Lower lobe of right lung (tissue), 2 donors: ENCODE data around the gene AP4M1. TPM values are rescaled to one million over a fixed set of nuclear protein-coding genes. Genes with fewer than 3 reads are reported as not detected.

ENCODE experiments used
- ATAC-seq, 2 donors: fragments of 200-7000 bp; cut with Tn5 transposase; one replicate each; pipeline ENCODE4 v1.9.1; 2020 to 2022; ENCODE audit warnings: mild to moderate bottlenecking in 2 of 2, moderate library complexity in 2 of 2
- DNase-seq: peaks from one replicate; pipeline ENCODE4 v3.0.0-alpha.2; 2020
- H3K27ac ChIP-seq: fragments of 200-600 bp; one replicate; pipeline ENCODE4 v1.8.0; 2022
- H3K27me3 ChIP-seq: fragments of 200-600 bp; one replicate; pipeline ENCODE4 v1.8.0; 2022; ENCODE audit warnings: low read depth
- H3K36me3 ChIP-seq: fragments of 200-600 bp; one replicate; pipeline ENCODE4 v1.8.0; 2022; ENCODE audit warnings: mild to moderate bottlenecking
- H3K4me1 ChIP-seq: fragments of 200-600 bp; one replicate; pipeline ENCODE4 v1.8.0; 2022
- H3K4me3 ChIP-seq: fragments of 200-600 bp; one replicate; pipeline ENCODE4 v1.8.0; 2022; ENCODE audit warnings: mild to moderate bottlenecking
- H3K9me3 ChIP-seq: fragments of 200-600 bp; one replicate; pipeline ENCODE4 v1.8.0; 2022
- CTCF ChIP-seq: fragments of 200-600 bp; IDR thresholded peaks from one replicate; pipeline ENCODE4 v1.8.0; 2022; ENCODE audit warnings: antibody characterized with exemption, mild to moderate bottlenecking
- intact Hi-C: fragments of 100-400 bp; cut with DNase I; formaldehyde crosslinking; loops from one replicate; pipeline ENCODE4 v1.11.0; 2022
- total RNA-seq: library from RNA; stranded (reverse); fragmentation: NEBNext Ultra II Directional; extraction: Animal tissue kit (Norgen Biotek cat#: 25700); gene quantifications from one replicate; pipeline ENCODE4 v1.2.1, GENCODE V29; 2021
- donor health status: DM: no; HTN: yes; CAD: no; lungs with severe emphysema.

The AP4M1 gene
- total RNA-seq, 1 donor from 2014 or later, result 16.5 TPM

- Histone ChIP-seq H3K27ac (no peak overlapping the region), H3K4me3 (no peak overlapping the region), H3K4me1 (peaks cover 25% of the 10 kb centered on the region), H3K27me3 (no peaks in the 10 kb centered on the region), H3K36me3 (peaks cover 54% of the 10 kb centered on the region), H3K9me3 (no peaks in the 10 kb centered on the region)
- intact Hi-C loops, result no loop called here
- TF ChIP-seq CTCF, result no peak
- DNase-seq, result no peak
- ATAC-seq, result no peak
Measured at GRCh38 chr7:100090527-100091410, 10.7 kb upstream of the AP4M1 start.

DNA sequence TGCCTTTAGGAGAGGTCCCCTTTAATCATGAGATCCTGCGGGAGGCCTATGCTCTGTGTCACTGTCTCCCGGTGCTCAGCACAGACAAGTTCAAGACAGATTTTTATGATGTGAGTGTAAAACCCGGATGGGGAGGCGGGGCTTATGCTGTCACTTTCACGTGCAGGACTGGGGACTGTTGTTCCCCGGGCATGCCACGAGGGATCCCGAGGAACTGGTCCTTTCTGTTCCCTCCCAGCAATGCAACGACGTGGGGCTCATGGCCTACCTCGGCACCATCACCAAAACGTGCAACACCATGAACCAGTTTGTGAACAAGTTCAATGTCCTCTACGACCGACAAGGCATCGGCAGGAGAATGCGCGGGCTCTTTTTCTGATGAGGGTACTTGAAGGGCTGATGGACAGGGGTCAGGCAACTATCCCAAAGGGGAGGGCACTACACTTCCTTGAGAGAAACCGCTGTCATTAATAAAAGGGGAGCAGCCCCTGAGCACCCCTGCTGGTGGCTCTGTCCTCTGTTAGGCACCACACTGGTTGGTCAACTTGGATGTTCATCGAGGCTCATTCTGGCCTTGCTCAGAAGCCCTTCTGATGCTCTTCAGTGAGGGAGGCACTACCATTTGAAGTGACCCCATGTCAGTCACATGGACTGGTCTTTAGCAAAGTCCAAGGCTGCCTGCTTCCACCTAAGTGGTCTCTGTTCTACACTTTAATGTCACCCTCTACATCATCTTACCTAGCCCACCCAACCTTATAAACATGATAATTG lies 9.8 kb upstream of the AP4M1 start:
- H3K4me3 ChIP-seq, result no peak overlapping the region
- no peaks in the 10 kb centered on the region for H3K9me3 ChIP-seq
- H3K4me1 ChIP-seq, result peaks cover 25% of the 10 kb centered on the region
- ATAC-seq, result no peak
- no peak overlapping the region for H3K27ac ChIP-seq
- no peak for DNase-seq
- TF ChIP-seq CTCF, result no peak
- peaks cover 63% of the 10 kb centered on the region for H3K36me3 ChIP-seq
- intact Hi-C loops, result no loop called here
- H3K27me3 ChIP-seq, result no peaks in the 10 kb centered on the region

DNA sequence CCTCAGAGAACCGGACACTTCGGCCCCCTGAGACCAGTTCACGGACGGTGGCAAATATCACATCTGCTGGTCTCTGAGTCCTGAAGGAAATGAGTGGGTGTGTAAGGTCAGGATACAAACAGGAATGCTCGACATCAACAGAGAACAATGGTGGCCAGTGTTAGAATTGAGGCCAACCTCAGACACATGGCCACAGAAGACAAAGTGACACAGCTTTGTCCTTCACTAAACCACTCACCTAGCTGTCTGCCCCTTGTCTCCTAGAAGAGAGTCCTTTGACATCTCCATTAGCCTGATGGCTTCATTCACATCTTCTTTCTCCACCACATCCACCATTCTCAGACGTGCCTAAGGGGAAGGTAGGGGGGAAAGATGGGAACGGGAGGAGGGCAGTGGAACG lies 8.4 kb upstream of the AP4M1 start:
- H3K36me3 ChIP-seq, result peaks cover 77% of the 10 kb centered on the region
- H3K9me3 ChIP-seq, result no peaks in the 10 kb centered on the region
- no peak overlapping the region for H3K4me3 ChIP-seq
- ATAC-seq (no peak), DNase-seq (no peak)
- no peak for TF ChIP-seq CTCF
- H3K27me3 ChIP-seq, result no peaks in the 10 kb centered on the region
- H3K4me1 ChIP-seq, result peaks cover 24% of the 10 kb centered on the region
- intact Hi-C loops, result no loop called here
- H3K27ac ChIP-seq, result no peak overlapping the region

- no peaks in the 10 kb centered on the region for H3K27me3 ChIP-seq
- no peak for TF ChIP-seq CTCF
Measured at GRCh38 chr7:100093498-100093897, 7.9 kb upstream of the AP4M1 start.

GRCh38 chr7:100093925-100094486 lies 7.4 kb upstream of the AP4M1 start:
- no peak for TF ChIP-seq CTCF
- intact Hi-C loops, result no loop called here
- Histone ChIP-seq H3K36me3 (peaks cover 87% of the 10 kb centered on the region), H3K27me3 (no peaks in the 10 kb centered on the region), H3K4me3 (no peak overlapping the region), H3K4me1 (peaks cover 23% of the 10 kb centered on the region), H3K27ac (no peak overlapping the region), H3K9me3 (no peaks in the 10 kb centered on the region)
- ATAC-seq (no peak), DNase-seq (no peak)

More at GRCh38 chr7:100093498-100093897, 7.9 kb upstream of the AP4M1 start:
- intact Hi-C loops, result no loop called here
- Histone ChIP-seq H3K36me3 (peaks cover 82% of the 10 kb centered on the region), H3K9me3 (no peaks in the 10 kb centered on the region), H3K4me1 (peaks cover 23% of the 10 kb centered on the region), H3K27ac (no peak overlapping the region), H3K4me3 (no peak overlapping the region)
- ATAC-seq, result no peak
- no peak for DNase-seq
